ENCODE results near the gene DCLRE1C. TPM values are rescaled to one million over a fixed set of nuclear protein-coding genes. Genes with fewer than 3 reads are reported as not detected.
"Not testable (repeated sequence)": the region's sequence is repeated elsewhere in the genome, so short reads cannot be mapped to it uniquely, and the experiment has no call there.

DCLRE1C gene
- 1 to 10 TPM; 4.6 to 6.8 (median 5.6) TPM for total RNA-seq (2021; fragmentation: NEBNext Ultra II Directional; extraction: Animal tissue kit (Norgen Biotek cat#: 25700))
- long read RNA-seq, partial matches to known transcripts = 5 of 13 reads
- long read RNA-seq, other reads (novel, unspliced or antisense) = 6 of 13 reads

DNA sequence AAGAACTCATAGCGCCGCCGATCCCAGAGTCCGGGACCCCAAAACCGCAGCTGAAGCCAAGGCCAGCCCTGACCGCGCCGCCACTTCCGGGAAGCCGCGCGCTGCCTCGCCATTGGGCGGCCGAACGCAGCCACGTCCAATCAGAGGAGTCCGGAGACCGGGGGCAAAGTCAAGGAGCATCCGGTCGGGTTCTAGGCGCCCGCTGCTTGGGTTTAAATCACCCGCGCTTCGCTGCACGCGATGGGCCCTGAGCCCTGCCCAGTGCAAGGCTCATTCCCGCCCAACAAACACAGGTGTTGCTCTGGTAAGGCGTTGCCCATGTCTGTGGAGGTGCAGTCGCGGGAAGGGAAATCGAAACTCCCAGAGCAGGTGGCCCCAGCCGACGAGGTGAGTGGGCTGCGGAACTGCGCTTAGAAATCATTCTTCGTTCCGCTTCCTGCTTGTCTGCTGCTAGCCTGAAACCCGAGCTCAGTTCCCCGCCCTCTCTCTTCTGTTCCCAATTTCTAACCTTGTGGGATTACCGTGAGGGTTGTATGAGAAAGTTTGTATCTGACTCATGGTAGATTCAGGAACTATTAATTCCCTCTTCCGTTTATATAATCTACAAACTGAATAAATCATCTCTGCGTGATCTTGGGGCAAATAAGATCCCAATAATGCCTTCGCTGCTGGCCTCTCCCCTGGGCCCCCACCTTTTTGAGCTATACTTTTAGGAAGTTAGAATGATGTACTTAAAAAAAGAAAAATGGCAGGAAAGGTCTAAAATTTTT is at the start of gene DCLRE1C:
Gene DCLRE1C, minus strand, starts transcription at position 96 of the 770 bp plus-strand sequence. Its CDS starts 86 bp downstream, at position 10.
- Mint-ChIP-seq H3K27me3 (ENCODE audit: insufficient read depth) (no peaks in the 10 kb centered on the region; the same call in 1 of the 2 replicates), H3K27ac (peak within 1 kb of the TSS; percentile 97), H3K36me3 (ENCODE audit: low read depth) (no peaks in the 10 kb centered on the region), H3K4me3 (peak within 1 kb of the TSS; percentile 94), H3K4me1 (ENCODE audit: low read depth) (peaks cover 26% of the 10 kb centered on the region), H3K9me3 (no peaks in the 10 kb centered on the region)
- DNase-seq = peak; percentile 87
- TF ChIP-seq CTCF (IDR thresholded peaks at IDR 0.05) = no peak

DNA sequence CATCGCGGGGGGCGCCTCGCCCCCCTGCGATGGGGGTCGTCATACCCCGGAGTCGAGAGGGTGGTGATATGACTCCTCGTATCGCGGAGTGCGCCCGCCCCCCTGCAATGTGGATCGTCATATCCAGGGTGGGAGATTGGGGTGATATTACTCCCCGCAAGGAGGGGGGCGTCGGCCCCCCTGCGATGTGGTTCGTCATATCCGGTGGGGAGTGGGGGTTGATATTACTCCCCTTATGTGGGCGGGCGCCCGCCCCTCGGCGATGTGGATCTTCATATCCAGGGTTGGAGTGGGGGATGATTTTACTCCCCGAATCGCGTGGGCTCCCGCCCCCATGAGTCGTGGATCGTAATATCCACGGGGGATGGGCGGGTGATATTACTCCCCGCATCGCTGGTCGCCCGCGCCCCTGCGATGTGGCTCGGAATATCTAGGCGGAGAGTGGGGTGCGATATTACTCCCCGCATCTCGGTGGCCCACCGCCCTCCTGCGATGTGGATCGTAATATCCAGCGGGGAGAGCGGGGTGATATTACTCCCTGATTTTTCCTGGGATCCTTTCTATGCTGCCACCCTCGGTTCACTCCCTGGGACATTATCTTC is 42.2 kb upstream of the DCLRE1C start:
- peaks cover 14% of the 10 kb centered on the region for H3K27me3 Mint-ChIP-seq (ENCODE audit: insufficient read depth)
- no peaks in the 10 kb centered on the region; the same call in 1 of the 2 replicates for H3K4me1 Mint-ChIP-seq (ENCODE audit: low read depth)
- no peak overlapping the region for H3K27ac Mint-ChIP-seq
- H3K36me3 Mint-ChIP-seq (ENCODE audit: low read depth) = no peaks in the 10 kb centered on the region; the same call in 1 of the 2 replicates
- no peaks in the 10 kb centered on the region for H3K9me3 Mint-ChIP-seq
- no peak for TF ChIP-seq CTCF (IDR thresholded peaks at IDR 0.05)
- DNase-seq = no peak
- H3K4me3 Mint-ChIP-seq = no peak overlapping the region

- H3K4me1 Mint-ChIP-seq (ENCODE audit: low read depth); H3K27ac Mint-ChIP-seq; H3K36me3 Mint-ChIP-seq (ENCODE audit: low read depth); H3K9me3 Mint-ChIP-seq; H3K4me3 Mint-ChIP-seq; DNase-seq: not testable (repeated sequence)
- peaks cover 15% of the 10 kb centered on the region for H3K27me3 Mint-ChIP-seq (ENCODE audit: insufficient read depth)
Observed at GRCh38 chr10:14993500-14994455, 39.9 kb upstream of the DCLRE1C start.

DNA sequence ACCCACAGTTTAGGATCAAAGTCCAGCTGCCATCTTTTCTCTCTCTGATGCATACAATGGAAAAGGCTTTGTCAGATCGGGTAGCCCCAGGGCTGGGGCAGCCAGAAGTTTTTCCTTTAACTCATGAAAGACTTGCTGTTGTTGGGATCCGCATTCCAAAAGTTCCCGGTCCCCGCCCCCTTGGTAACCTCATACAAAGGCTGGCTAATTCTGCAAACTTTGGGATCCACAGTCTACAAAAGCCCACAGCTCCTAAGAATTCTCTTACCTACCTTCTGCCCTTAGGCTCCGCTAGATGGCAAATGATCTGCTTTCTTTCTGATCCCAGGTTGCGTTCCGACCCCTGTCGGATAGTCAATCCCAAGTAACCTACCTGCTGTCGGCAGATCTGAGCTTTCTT is 38.4 kb upstream of the DCLRE1C start:
- H3K9me3 Mint-ChIP-seq; H3K4me3 Mint-ChIP-seq; DNase-seq; H3K27ac Mint-ChIP-seq; H3K36me3 Mint-ChIP-seq (ENCODE audit: low read depth); H3K4me1 Mint-ChIP-seq (ENCODE audit: low read depth): not testable (repeated sequence)
- H3K27me3 Mint-ChIP-seq (ENCODE audit: insufficient read depth) = peaks cover 15% of the 10 kb centered on the region

- not testable (repeated sequence) for H3K9me3 Mint-ChIP-seq; H3K36me3 Mint-ChIP-seq (ENCODE audit: low read depth); H3K4me3 Mint-ChIP-seq; H3K4me1 Mint-ChIP-seq (ENCODE audit: low read depth); H3K27ac Mint-ChIP-seq
- TF ChIP-seq CTCF (IDR thresholded peaks at IDR 0.05) = peak; percentile 69
- DNase-seq = peak; percentile 50
- peaks cover 19% of the 10 kb centered on the region for H3K27me3 Mint-ChIP-seq (ENCODE audit: insufficient read depth)
Observed at GRCh38 chr10:14991035-14991749, 37.3 kb upstream of the DCLRE1C start.

- not testable (repeated sequence) for H3K4me1 Mint-ChIP-seq (ENCODE audit: low read depth); DNase-seq; H3K9me3 Mint-ChIP-seq; H3K27ac Mint-ChIP-seq; H3K4me3 Mint-ChIP-seq; H3K36me3 Mint-ChIP-seq (ENCODE audit: low read depth)
- peaks cover 19% of the 10 kb centered on the region for H3K27me3 Mint-ChIP-seq (ENCODE audit: insufficient read depth)
Observed at GRCh38 chr10:14989552-14989951, 35.7 kb upstream of the DCLRE1C start.
